ENCODE measurements around the gene SGSM1.

DNA sequence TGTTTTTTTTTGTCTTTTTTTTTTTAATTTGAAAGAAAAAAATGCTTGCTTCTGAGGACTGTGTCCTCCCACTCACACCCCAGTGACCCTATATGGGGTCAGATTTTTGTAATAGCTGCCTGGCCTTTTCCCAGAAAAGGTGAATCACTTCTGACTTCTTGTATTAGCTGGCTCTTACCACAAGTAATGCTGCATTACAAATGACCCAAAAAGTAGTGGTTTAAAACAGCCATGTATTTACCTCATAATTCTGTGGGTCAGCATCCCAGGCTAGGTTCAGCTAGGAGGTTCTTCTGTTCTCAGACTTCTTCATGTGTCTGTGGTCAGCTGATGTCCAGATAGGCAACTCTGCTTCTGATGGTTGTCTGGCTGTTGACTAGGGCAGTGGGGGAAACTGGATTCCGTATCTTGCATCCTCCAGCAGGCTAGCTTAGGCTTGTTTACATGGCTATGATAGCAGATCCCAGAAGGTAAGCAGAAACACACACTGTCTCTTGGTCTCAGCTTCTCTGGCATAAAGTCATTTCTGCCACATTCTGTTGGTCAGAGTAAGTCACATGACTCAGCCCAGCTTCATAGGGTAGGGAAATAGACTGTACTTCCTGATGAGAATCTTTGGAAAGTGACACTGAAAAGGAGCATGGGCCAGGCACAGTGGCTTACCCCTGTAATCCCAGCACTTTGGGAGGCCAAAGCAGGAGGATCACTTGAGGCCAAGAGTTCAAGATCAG, 121.0 kb downstream of the SGSM1 start:
- TF ChIP-seq, protein P1, sequence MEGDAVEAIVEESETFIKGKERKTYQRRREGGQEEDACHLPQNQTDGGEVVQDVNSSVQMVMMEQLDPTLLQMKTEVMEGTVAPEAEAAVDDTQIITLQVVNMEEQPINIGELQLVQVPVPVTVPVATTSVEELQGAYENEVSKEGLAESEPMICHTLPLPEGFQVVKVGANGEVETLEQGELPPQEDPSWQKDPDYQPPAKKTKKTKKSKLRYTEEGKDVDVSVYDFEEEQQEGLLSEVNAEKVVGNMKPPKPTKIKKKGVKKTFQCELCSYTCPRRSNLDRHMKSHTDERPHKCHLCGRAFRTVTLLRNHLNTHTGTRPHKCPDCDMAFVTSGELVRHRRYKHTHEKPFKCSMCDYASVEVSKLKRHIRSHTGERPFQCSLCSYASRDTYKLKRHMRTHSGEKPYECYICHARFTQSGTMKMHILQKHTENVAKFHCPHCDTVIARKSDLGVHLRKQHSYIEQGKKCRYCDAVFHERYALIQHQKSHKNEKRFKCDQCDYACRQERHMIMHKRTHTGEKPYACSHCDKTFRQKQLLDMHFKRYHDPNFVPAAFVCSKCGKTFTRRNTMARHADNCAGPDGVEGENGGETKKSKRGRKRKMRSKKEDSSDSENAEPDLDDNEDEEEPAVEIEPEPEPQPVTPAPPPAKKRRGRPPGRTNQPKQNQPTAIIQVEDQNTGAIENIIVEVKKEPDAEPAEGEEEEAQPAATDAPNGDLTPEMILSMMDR (conservative IDR thresholded peaks at IDR 0.05; ENCODE audit: low read depth, low read length), result no peak
- TF ChIP-seq EZH2phosphoT487 (IDR thresholded peaks at IDR 0.05; ENCODE audit: borderline replicate concordance, low read length), result no peak
- no peak for TF ChIP-seq EZH2 (IDR thresholded peaks at IDR 0.05; ENCODE audit: low read length, unreplicated experiment)
